GM19023 (cell line): ENCODE measurements around the gene ADH6.
"Not testable (repeated sequence)": the region's sequence is repeated elsewhere in the genome, so short reads cannot be mapped to it uniquely, and the experiment has no call there.

Source experiments
- ATAC-seq: cut with Tn5 transposase; IDR thresholded peaks from one replicate; pipeline ENCODE4 v1.9.1; 2021; ENCODE audit warnings: mild to moderate bottlenecking, moderate library complexity; ENCODE audit not compliant: unreplicated experiment

ADH6 gene

GRCh38 chr4:99200138-99200537 lies 18.9 kb downstream of the ADH6 start:
- no peak for ATAC-seq

- no peak for ATAC-seq
Measured at GRCh38 chr4:99190336-99190735, 28.7 kb downstream of the ADH6 start.

- not testable (repeated sequence) for ATAC-seq
Measured at GRCh38 chr4:99189900-99190299, 29.1 kb downstream of the ADH6 start.

- no peak for ATAC-seq
Measured at GRCh38 chr4:99186029-99186428, 33.0 kb downstream of the ADH6 start.

- ATAC-seq = no peak
Measured at GRCh38 chr4:99185581-99185980, 33.5 kb downstream of the ADH6 start.

- ATAC-seq = no peak
Measured at GRCh38 chr4:99180382-99181070, 38.5 kb downstream of the ADH6 start.

- ATAC-seq = no peak
Measured at GRCh38 chr4:99179626-99180025, 39.4 kb downstream of the ADH6 start.

GRCh38 chr4:99179178-99179577 lies 39.9 kb downstream of the ADH6 start:
- no peak for ATAC-seq

GRCh38 chr4:99166544-99166943 lies 52.5 kb downstream of the ADH6 start:
- ATAC-seq = no peak

GRCh38 chr4:99165978-99166377 lies 53.1 kb downstream of the ADH6 start:
- ATAC-seq = no peak

- no peak for ATAC-seq
Measured at GRCh38 chr4:99161373-99162099, 57.5 kb downstream of the ADH6 start.

GRCh38 chr4:99159699-99160098 lies 59.3 kb downstream of the ADH6 start:
- no peak for ATAC-seq

GRCh38 chr4:99157478-99157935 lies 61.5 kb downstream of the ADH6 start:
- no peak for ATAC-seq

GRCh38 chr4:99156992-99157391 lies 62.1 kb downstream of the ADH6 start:
- ATAC-seq = no peak

- ATAC-seq = no peak
Measured at GRCh38 chr4:99154658-99155342, 64.2 kb downstream of the ADH6 start.
